Lower leg skin (tissue), 4 donors: ENCODE results near the gene ZNF844. TPM values are rescaled to one million over a fixed set of nuclear protein-coding genes. Genes with fewer than 3 reads are reported as not detected.

Experiments used
- DNase-seq, 2 donors: peaks; one replicate each; pipeline ENCODE4 v3.0.0-alpha.2; 2019; ENCODE audit warnings: low spot score in 2 of 2
- H3K4me3 ChIP-seq: fragments of 200-600 bp; sonication (generic); 2 replicates; pipeline ENCODE4 v1.5.1; 2017; ENCODE audit warnings: mild to moderate bottlenecking, low read depth; ENCODE audit not compliant: poor library complexity, severe bottlenecking
- CTCF ChIP-seq, 3 donors: fragments of 450-650 bp; IDR thresholded peaks; one replicate each; pipeline ENCODE4 v1.5.1; 2016; ENCODE audit warnings: antibody characterized with exemption in 3 of 3, mild to moderate bottlenecking in 3 of 3, moderate library complexity in 2 of 3
- POLR2A ChIP-seq, 2 donors: fragments of 450-650 bp; IDR thresholded peaks; one replicate each; pipeline ENCODE4 v1.6.1; 2016 to 2017; ENCODE audit warnings: antibody characterized with exemption in 2 of 2, mild to moderate bottlenecking in 1 of 2, moderate library complexity in 1 of 2
- WGBS, 2 donors: methylation state at CpG; one replicate each; pipeline ENCODE4 v1.1.5; 2018; 5-methylcytosine and 5-hydroxymethylcytosine counted together
- intact Hi-C: fragments of 100-400 bp; cut with DNase I; formaldehyde crosslinking; loops from one replicate; pipeline ENCODE4 v1.15.0; 2023; ENCODE audit warnings: low total_unique reads
- total RNA-seq, 4 donors: library from RNA; depleted of rRNA; stranded (reverse); fragments of >200 nt; gene quantifications; one replicate each; pipeline ENCODE4 v1.1.0, GENCODE V29; 2016

Gene ZNF844
- total RNA-seq, result 10 to 100 TPM; 10.1 to 20.8 (median 14.6) TPM

- TF ChIP-seq POLR2A (IDR thresholded peaks at IDR 0.05), result peak in 1 of 2 donors; percentile 74
- TF ChIP-seq CTCF (IDR thresholded peaks at IDR 0.05), result no peak
- H3K4me3 ChIP-seq, result peak within 1 kb of the TSS; percentile 80
- peak; percentile 98 to 100 for DNase-seq
- intact Hi-C loops, result no loop called here
- 1 to 4% methylated on average over 30 to 35 of the region's 66 CpGs for WGBS, 2 donors
Measured at GRCh38 chr19:12064590-12065538, at the start of gene ZNF844. ZNF844 (plus strand) TSS chr19:12064731; CDS start chr19:12064874, 143 bp downstream.

DNA sequence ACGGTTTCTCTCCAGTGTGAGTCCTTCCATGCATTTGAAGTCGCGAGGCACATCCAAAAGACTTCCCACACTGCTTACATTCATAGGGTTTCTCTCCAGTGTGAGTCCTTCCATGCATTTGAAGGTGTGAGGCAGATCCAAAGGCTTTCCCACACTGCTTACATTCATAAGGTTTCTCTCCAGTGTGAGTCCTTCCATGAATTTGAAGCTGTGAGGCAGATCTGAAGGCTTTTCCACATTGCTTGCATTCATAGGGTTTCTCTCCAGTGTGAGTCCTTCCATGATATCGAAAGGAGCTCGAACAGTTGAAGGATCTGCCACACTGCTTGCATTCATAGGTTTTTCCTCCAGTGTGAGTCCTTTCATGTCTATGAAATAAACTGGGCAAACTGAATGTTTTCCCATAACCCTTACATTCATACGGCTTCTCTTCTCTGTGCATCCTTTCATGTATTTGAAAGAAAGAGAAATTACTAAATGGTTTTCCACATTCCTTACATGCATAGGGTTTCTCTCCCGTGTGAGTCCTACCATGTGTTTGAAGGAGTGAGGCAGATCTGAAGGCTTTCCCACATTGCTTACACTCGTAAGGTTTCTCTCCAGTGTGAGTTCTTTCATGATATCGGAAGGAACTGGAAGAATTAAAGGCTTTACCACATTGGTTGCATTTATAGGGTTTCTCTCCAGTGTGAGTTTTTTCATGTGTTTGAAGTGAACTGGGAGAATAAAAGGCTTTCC lies 49.3 kb upstream of the ZNF844 start:
- WGBS, 2 donors, result 96% methylated on average over 9 of the region's 9 CpGs
- no peak for TF ChIP-seq POLR2A (IDR thresholded peaks at IDR 0.05)
- TF ChIP-seq CTCF (IDR thresholded peaks at IDR 0.05), result no peak
- no peak for DNase-seq
- no peak overlapping the region for H3K4me3 ChIP-seq
- intact Hi-C loops, result no loop called here

- H3K4me3 ChIP-seq, result no peak overlapping the region
- no peak for DNase-seq
- intact Hi-C loops, result no loop called here
- WGBS, 2 donors, result 87 to 91% methylated on average over 2 of the region's 2 CpGs
- TF ChIP-seq CTCF (IDR thresholded peaks at IDR 0.05), result no peak
- TF ChIP-seq POLR2A (IDR thresholded peaks at IDR 0.05), result no peak
Measured at GRCh38 chr19:12015753-12016116, 48.8 kb upstream of the ZNF844 start.

- intact Hi-C loops, result no loop called here
- no peak for DNase-seq
- TF ChIP-seq POLR2A (IDR thresholded peaks at IDR 0.05) (no peak), CTCF (IDR thresholded peaks at IDR 0.05) (no peak)
- no peak overlapping the region for H3K4me3 ChIP-seq
- WGBS, 2 donors, result 71 to 77% methylated on average over 2 of the region's 2 CpGs
Measured at GRCh38 chr19:12034198-12034597, 30.3 kb upstream of the ZNF844 start.

GRCh38 chr19:12034620-12035019 lies 29.9 kb upstream of the ZNF844 start:
- intact Hi-C loops, result no loop called here
- no peak overlapping the region for H3K4me3 ChIP-seq
- no peak for DNase-seq
- no peak for TF ChIP-seq POLR2A (IDR thresholded peaks at IDR 0.05)
- TF ChIP-seq CTCF (IDR thresholded peaks at IDR 0.05), result no peak
- WGBS, 2 donors, result 20 to 21% methylated on average over 8 of the region's 8 CpGs
